Stomach smooth muscle (tissue), 2 donors: ENCODE data around the gene ACTR5.

Experiments
- H3K27ac ChIP-seq: one replicate; pipeline ENCODE4 v1.7.0; 2013; ENCODE audit warnings: mild to moderate bottlenecking, low read length, inconsistent platforms
- H3K27me3 ChIP-seq, 2 donors: one replicate each; pipeline ENCODE4 v1.7.0; 2013; ENCODE audit warnings: low read length in 2 of 2; ENCODE audit not compliant: insufficient read depth in 2 of 2, control insufficient read depth in 1 of 2
- H3K36me3 ChIP-seq, 2 donors: one replicate each; pipeline ENCODE4 v1.7.0; 2013; ENCODE audit warnings: low read length in 2 of 2; ENCODE audit not compliant: control insufficient read depth in 2 of 2, insufficient read depth in 2 of 2
- H3K4me1 ChIP-seq: one replicate; pipeline ENCODE4 v1.7.0; 2013; ENCODE audit warnings: low read length; ENCODE audit not compliant: control insufficient read depth, insufficient read depth
- H3K4me3 ChIP-seq, 2 donors: one replicate each; pipeline ENCODE4 v1.7.0; 2013; ENCODE audit warnings: low read length in 2 of 2
- H3K9ac ChIP-seq, 2 donors: one replicate each; pipeline ENCODE4 v1.7.0; 2013; ENCODE audit warnings: low read length in 2 of 2, mild to moderate bottlenecking in 1 of 2
- H3K9me3 ChIP-seq, 2 donors: one replicate each; pipeline ENCODE4 v1.7.0; 2013; ENCODE audit warnings: low read length in 2 of 2; ENCODE audit not compliant: control insufficient read depth in 2 of 2
- donor health status: healthy.
- donor health status: Pancreatic carcinoma.

ACTR5 gene

GRCh38 chr20:38723017-38723847 lies 25.0 kb upstream of the ACTR5 start:
- Histone ChIP-seq H3K27ac (no peak overlapping the region), H3K4me1 (peaks cover 16% of the 10 kb centered on the region), H3K27me3 (peaks cover 72 to 81% of the 10 kb centered on the region in 2 donors), H3K9ac (no peak overlapping the region), H3K9me3 (no peaks in the 10 kb centered on the region), H3K4me3 (no peak overlapping the region), H3K36me3 (no peaks in the 10 kb centered on the region)

- Histone ChIP-seq H3K4me1 (peaks cover 18% of the 10 kb centered on the region), H3K4me3 (no peak within 1 kb of the TSS), H3K9me3 (no peaks in the 10 kb centered on the region), H3K27ac (no peak within 1 kb of the TSS), H3K9ac (no peak within 1 kb of the TSS), H3K36me3 (no peaks in the 10 kb centered on the region), H3K27me3 (peaks cover 80% of the 10 kb centered on the region in 2 donors)
Observed at GRCh38 chr20:38723848-38724625, 24.2 kb upstream of the ACTR5 start, which contains the start of gene SLC32A1. TSS of gene SLC32A1 (plus strand) at chr20:38724486. CDS start at chr20:38724725, 239 bp downstream.

- Histone ChIP-seq H3K4me1 (peaks cover 18% of the 10 kb centered on the region), H3K27me3 (peaks cover 80 to 83% of the 10 kb centered on the region in 2 donors), H3K4me3 (no peak overlapping the region), H3K36me3 (no peaks in the 10 kb centered on the region), H3K9ac (no peak overlapping the region), H3K9me3 (no peaks in the 10 kb centered on the region), H3K27ac (no peak overlapping the region)
Observed at GRCh38 chr20:38724626-38725147, 23.6 kb upstream of the ACTR5 start.

- H3K9ac ChIP-seq: no peak overlapping the region
- H3K4me1 ChIP-seq: peaks cover 18% of the 10 kb centered on the region
- no peak overlapping the region for H3K27ac ChIP-seq
Observed at GRCh38 chr20:38725148-38725901, 22.9 kb upstream of the ACTR5 start.

GRCh38 chr20:38725931-38726803 lies 22.1 kb upstream of the ACTR5 start:
- Histone ChIP-seq H3K27me3 (peaks cover 82 to 90% of the 10 kb centered on the region in 2 donors), H3K9ac (no peak overlapping the region), H3K27ac (no peak overlapping the region), H3K36me3 (no peaks in the 10 kb centered on the region), H3K9me3 (no peaks in the 10 kb centered on the region), H3K4me1 (peaks cover 23% of the 10 kb centered on the region), H3K4me3 (no peak overlapping the region)

More at GRCh38 chr20:38725148-38725901, 22.9 kb upstream of the ACTR5 start:
- peaks cover 81 to 86% of the 10 kb centered on the region in 2 donors for H3K27me3 ChIP-seq
- H3K36me3 ChIP-seq: no peaks in the 10 kb centered on the region
- no peaks in the 10 kb centered on the region for H3K9me3 ChIP-seq
- no peak overlapping the region for H3K4me3 ChIP-seq

- Histone ChIP-seq H3K36me3 (no peaks in the 10 kb centered on the region), H3K4me3 (no peak overlapping the region), H3K9ac (no peak overlapping the region), H3K4me1 (peaks cover 26% of the 10 kb centered on the region), H3K27me3 (peaks cover 83 to 97% of the 10 kb centered on the region in 2 donors), H3K27ac (no peak overlapping the region), H3K9me3 (no peaks in the 10 kb centered on the region)
Observed at GRCh38 chr20:38726804-38727606, 21.3 kb upstream of the ACTR5 start.

GRCh38 chr20:38727607-38728190 lies 20.6 kb upstream of the ACTR5 start:
- H3K4me1 ChIP-seq: peaks cover 26% of the 10 kb centered on the region
- no peak overlapping the region for H3K4me3 ChIP-seq
- H3K27ac ChIP-seq: no peak overlapping the region
- peaks cover 84 to 96% of the 10 kb centered on the region in 2 donors for H3K27me3 ChIP-seq
- no peaks in the 10 kb centered on the region for H3K36me3 ChIP-seq
- no peak overlapping the region for H3K9ac ChIP-seq
- H3K9me3 ChIP-seq: no peaks in the 10 kb centered on the region

GRCh38 chr20:38728191-38728781 lies 20.0 kb upstream of the ACTR5 start:
- Histone ChIP-seq H3K4me1 (peaks cover 26% of the 10 kb centered on the region), H3K27me3 (peaks cover 85 to 97% of the 10 kb centered on the region in 2 donors), H3K36me3 (no peaks in the 10 kb centered on the region), H3K4me3 (no peak overlapping the region), H3K27ac (no peak overlapping the region), H3K9me3 (no peaks in the 10 kb centered on the region), H3K9ac (no peak overlapping the region)
